ENCODE results near the gene CHRNG. TPM values are rescaled to one million over a fixed set of nuclear protein-coding genes. Genes with fewer than 3 reads are reported as not detected.
A peak's percentile ranks its signal among the peaks of the same experiment; 100 is the strongest.
"Not testable (repeated sequence)": the region's sequence is repeated elsewhere in the genome, so short reads cannot be mapped to it uniquely, and the experiment has no call there.

CHRNG gene
- total RNA-seq, 2 experiments from 2014 or later = not detected

GRCh38 chr2:232550354-232551249 is 11.1 kb downstream of the CHRNG start, which contains the start of the genes EIF4E2 and TIGD1:
EIF4E2 (plus strand) TSS chr2:232550689; CDS start chr2:232550725, 36 bp downstream.
TIGD1 (minus strand) TSS chr2:232550557; CDS start chr2:232549882, 675 bp downstream.
- Mint-ChIP-seq H3K27ac (peak within 1 kb of the TSS; percentile 100), H3K27me3 (no peaks in the 10 kb centered on the region), H3K4me3 (peak within 1 kb of the TSS; percentile 98), H3K36me3 (ENCODE audit: low read depth) (peaks cover 34% of the 10 kb centered on the region), H3K4me1 (peaks cover 66% of the 10 kb centered on the region), H3K9me3 (ENCODE audit: low read depth) (peaks cover 3% of the 10 kb centered on the region)
- POLR2A ChIA-PET = interaction anchor here (0.6 to 1.4 kb wide), 2 partner anchors 530 to 860 kb away, joined by 3 read pairs; no protein-coding TSS in a partner anchor
- peak; percentile 96 for DNase-seq
- peak; percentile 95 for ATAC-seq
- intact Hi-C loops (cut with DNase I, micrococcal nuclease) = loop anchor here (1.0 to 5.0 kb wide), 12 partner anchors 56 to 1036 kb away; partner anchors contain the start of genes ATG16L1 (in 2 of the 2), GIGYF2 (in 2 of the 2), DGKD (in 1 of the 2) and DIS3L2 (in 1 of the 2)
- CTCF ChIA-PET = interaction anchor here (1.4 kb wide), 1 partner anchor 29 kb away, joined by 4 read pairs; no protein-coding TSS in a partner anchor

- ATAC-seq (no peak), DNase-seq (no peak)
- no peaks in the 10 kb centered on the region for H3K27me3 Mint-ChIP-seq
- peaks cover 36% of the 10 kb centered on the region for H3K36me3 Mint-ChIP-seq (ENCODE audit: low read depth)
- H3K9me3 Mint-ChIP-seq (ENCODE audit: low read depth) = peaks cover 3% of the 10 kb centered on the region
- peak overlapping the region; percentile 98 for H3K4me3 Mint-ChIP-seq
- peaks cover 71% of the 10 kb centered on the region for H3K4me1 Mint-ChIP-seq
- POLR2A ChIA-PET = interaction anchor here (0.6 to 1.4 kb wide), 2 partner anchors 529 to 861 kb away, joined by 3 read pairs; no protein-coding TSS in a partner anchor
- intact Hi-C loops (cut with DNase I, micrococcal nuclease) = loop anchor here (1.0 to 5.0 kb wide), 8 partner anchors 55 to 1036 kb away; partner anchors contain the start of genes ATG16L1 (in 1 of the 2), DGKD (in 1 of the 2) and GIGYF2 (in 1 of the 2)
- peak overlapping the region; percentile 91 for H3K27ac Mint-ChIP-seq
- CTCF ChIA-PET = interaction anchor here (0.7 to 1.4 kb wide), 2 partner anchors 17 to 28 kb away, joined by 3 to 4 read pairs; no protein-coding TSS in a partner anchor
Measured at GRCh38 chr2:232551250-232551638, 11.8 kb downstream of the CHRNG start.

GRCh38 chr2:232551776-232552175 is 12.3 kb downstream of the CHRNG start:
- peaks cover 69% of the 10 kb centered on the region for H3K4me1 Mint-ChIP-seq
- ChIA-PET POLR2A (no interaction called here), CTCF (interaction anchor here (0.7 kb wide), 1 partner anchor 16 kb away, joined by 3 read pairs; no protein-coding TSS in a partner anchor)
- ATAC-seq (no peak), DNase-seq (no peak)
- peaks cover 35% of the 10 kb centered on the region for H3K36me3 Mint-ChIP-seq (ENCODE audit: low read depth)
- H3K27ac Mint-ChIP-seq = peak overlapping the region; percentile 91
- H3K9me3 Mint-ChIP-seq (ENCODE audit: low read depth) = peaks cover 3% of the 10 kb centered on the region
- intact Hi-C loops (cut with DNase I, micrococcal nuclease) = loop anchor here (1.0 to 5.0 kb wide), 8 partner anchors 55 to 1037 kb away; partner anchors contain the start of genes ATG16L1 (in 1 of the 2), DGKD (in 1 of the 2) and GIGYF2 (in 1 of the 2)
- peak overlapping the region; percentile 98 for H3K4me3 Mint-ChIP-seq
- no peaks in the 10 kb centered on the region for H3K27me3 Mint-ChIP-seq

- Mint-ChIP-seq H3K36me3 (ENCODE audit: low read depth) (peaks cover 28% of the 10 kb centered on the region), H3K27me3 (no peaks in the 10 kb centered on the region), H3K4me1 (peaks cover 39% of the 10 kb centered on the region), H3K9me3 (ENCODE audit: low read depth) (no peaks in the 10 kb centered on the region), H3K4me3 (no peak overlapping the region), H3K27ac (peak overlapping the region; percentile 43)
- ChIA-PET POLR2A (no interaction called here), CTCF (no interaction called here)
- no peak for DNase-seq
- no peak for ATAC-seq
- intact Hi-C loops (cut with DNase I, micrococcal nuclease) = no loop called here
Measured at GRCh38 chr2:232556426-232556825, 16.9 kb downstream of the CHRNG start.

GRCh38 chr2:232562515-232563151 is 23.1 kb downstream of the CHRNG start:
- ChIA-PET POLR2A (no interaction called here), CTCF (interaction anchor here (0.7 kb wide), 1 partner anchor 641 kb away, joined by 3 read pairs; no protein-coding TSS in a partner anchor)
- no peaks in the 10 kb centered on the region for H3K27me3 Mint-ChIP-seq
- intact Hi-C loops (cut with DNase I, micrococcal nuclease) = no loop called here
- peaks cover 51% of the 10 kb centered on the region for H3K36me3 Mint-ChIP-seq (ENCODE audit: low read depth)
- ATAC-seq = no peak
- no peaks in the 10 kb centered on the region for H3K4me1 Mint-ChIP-seq
- no peak for DNase-seq
- H3K9me3 Mint-ChIP-seq (ENCODE audit: low read depth) = no peaks in the 10 kb centered on the region
- H3K4me3 Mint-ChIP-seq = no peak overlapping the region
- no peak overlapping the region for H3K27ac Mint-ChIP-seq

GRCh38 chr2:232563580-232563979 is 24.1 kb downstream of the CHRNG start:
- H3K27ac Mint-ChIP-seq = no peak overlapping the region
- CTCF ChIA-PET = interaction anchor here (0.7 to 1.0 kb wide), 2 partner anchors 14 to 15 kb away, joined by 3 to 5 read pairs; no protein-coding TSS in a partner anchor
- DNase-seq = no peak
- no peak overlapping the region for H3K4me3 Mint-ChIP-seq
- peaks cover 55% of the 10 kb centered on the region for H3K36me3 Mint-ChIP-seq (ENCODE audit: low read depth)
- intact Hi-C loops (cut with DNase I, micrococcal nuclease) = no loop called here
- H3K9me3 Mint-ChIP-seq (ENCODE audit: low read depth) = no peaks in the 10 kb centered on the region
- H3K27me3 Mint-ChIP-seq = no peaks in the 10 kb centered on the region
- ATAC-seq = no peak
- POLR2A ChIA-PET = no interaction called here
- H3K4me1 Mint-ChIP-seq = no peaks in the 10 kb centered on the region

- H3K4me3 Mint-ChIP-seq = no peak overlapping the region
- no peaks in the 10 kb centered on the region for H3K9me3 Mint-ChIP-seq (ENCODE audit: low read depth)
- no peaks in the 10 kb centered on the region for H3K27me3 Mint-ChIP-seq
- ChIA-PET CTCF (interaction anchor here (0.5 to 0.6 kb wide), 2 partner anchors 16 to 274 kb away, joined by 3 to 4 read pairs; no protein-coding TSS in a partner anchor), POLR2A (no interaction called here)
- H3K27ac Mint-ChIP-seq = no peak overlapping the region
- H3K4me1 Mint-ChIP-seq = no peaks in the 10 kb centered on the region
- intact Hi-C loops (cut with DNase I, micrococcal nuclease) = no loop called here
- ATAC-seq (no peak), DNase-seq (no peak)
- H3K36me3 Mint-ChIP-seq (ENCODE audit: low read depth) = peaks cover 57% of the 10 kb centered on the region
Measured at GRCh38 chr2:232567721-232568120, 28.2 kb downstream of the CHRNG start.

GRCh38 chr2:232568161-232568560 is 28.7 kb downstream of the CHRNG start:
- Mint-ChIP-seq H3K4me1 (no peaks in the 10 kb centered on the region), H3K27me3 (no peaks in the 10 kb centered on the region), H3K36me3 (ENCODE audit: low read depth) (peaks cover 55% of the 10 kb centered on the region), H3K27ac (no peak overlapping the region), H3K4me3 (no peak overlapping the region), H3K9me3 (ENCODE audit: low read depth) (no peaks in the 10 kb centered on the region)
- POLR2A ChIA-PET = no interaction called here
- intact Hi-C loops (cut with DNase I, micrococcal nuclease) = no loop called here
- no peak for ATAC-seq
- DNase-seq = no peak
- CTCF ChIA-PET = interaction anchor here (0.5 to 1.4 kb wide), 3 partner anchors 16 to 274 kb away, joined by 3 to 8 read pairs (median 4); no protein-coding TSS in a partner anchor

GRCh38 chr2:232569541-232569940 is 30.0 kb downstream of the CHRNG start:
- no peak overlapping the region for H3K4me3 Mint-ChIP-seq
- intact Hi-C loops (cut with DNase I, micrococcal nuclease) = no loop called here
- H3K4me1 Mint-ChIP-seq = no peaks in the 10 kb centered on the region
- peaks cover 53% of the 10 kb centered on the region for H3K36me3 Mint-ChIP-seq (ENCODE audit: low read depth)
- no peak for ATAC-seq
- ChIA-PET CTCF (interaction anchor here (1.4 kb wide), 1 partner anchor 14 kb away, joined by 8 read pairs; no protein-coding TSS in a partner anchor), POLR2A (no interaction called here)
- DNase-seq = no peak
- no peaks in the 10 kb centered on the region for H3K27me3 Mint-ChIP-seq
- no peak overlapping the region for H3K27ac Mint-ChIP-seq
- H3K9me3 Mint-ChIP-seq (ENCODE audit: low read depth) = no peaks in the 10 kb centered on the region

GRCh38 chr2:232570481-232570880 is 31.0 kb downstream of the CHRNG start:
- POLR2A ChIA-PET; H3K4me1 Mint-ChIP-seq; H3K4me3 Mint-ChIP-seq; CTCF ChIA-PET; H3K9me3 Mint-ChIP-seq (ENCODE audit: low read depth); H3K27ac Mint-ChIP-seq; ATAC-seq; intact Hi-C loops (cut with DNase I, micrococcal nuclease); DNase-seq; H3K27me3 Mint-ChIP-seq: not testable (repeated sequence)
- peaks cover 49% of the 10 kb centered on the region for H3K36me3 Mint-ChIP-seq (ENCODE audit: low read depth)

GRCh38 chr2:232571026-232571474 is 31.6 kb downstream of the CHRNG start:
- intact Hi-C loops (cut with DNase I, micrococcal nuclease) = no loop called here
- Mint-ChIP-seq H3K9me3 (ENCODE audit: low read depth) (no peaks in the 10 kb centered on the region), H3K27ac (no peak overlapping the region), H3K27me3 (no peaks in the 10 kb centered on the region), H3K4me3 (no peak overlapping the region), H3K4me1 (no peaks in the 10 kb centered on the region), H3K36me3 (ENCODE audit: low read depth) (peaks cover 46% of the 10 kb centered on the region)
- ATAC-seq (no peak), DNase-seq (no peak)
- ChIA-PET POLR2A (no interaction called here), CTCF (interaction anchor here (0.6 kb wide), 1 partner anchor 192 kb away, joined by 3 read pairs; no protein-coding TSS in a partner anchor)
